ENCODE data around the gene NRCAM.

Gene NRCAM

DNA sequence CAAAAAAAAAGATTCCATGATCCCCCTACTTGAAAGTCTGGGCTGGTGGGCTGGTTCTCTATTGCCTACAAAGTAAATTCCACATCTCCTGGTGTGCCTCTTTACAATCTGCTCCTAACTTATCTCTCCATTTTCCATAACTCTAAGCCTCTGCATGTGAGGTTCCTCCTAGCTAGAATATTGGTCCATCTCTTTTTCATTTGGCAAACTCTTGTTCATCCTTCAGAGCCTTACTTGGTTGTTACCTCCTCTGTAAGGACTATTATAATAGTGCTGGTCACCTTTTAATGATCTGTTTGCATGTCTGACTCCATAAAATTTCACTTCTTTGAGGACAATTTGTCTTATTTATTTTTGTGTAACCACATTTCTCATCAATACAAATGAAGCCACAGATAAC lies 1.6 kb upstream of the NRCAM start:
- no peak for FAIRE-seq

DNA sequence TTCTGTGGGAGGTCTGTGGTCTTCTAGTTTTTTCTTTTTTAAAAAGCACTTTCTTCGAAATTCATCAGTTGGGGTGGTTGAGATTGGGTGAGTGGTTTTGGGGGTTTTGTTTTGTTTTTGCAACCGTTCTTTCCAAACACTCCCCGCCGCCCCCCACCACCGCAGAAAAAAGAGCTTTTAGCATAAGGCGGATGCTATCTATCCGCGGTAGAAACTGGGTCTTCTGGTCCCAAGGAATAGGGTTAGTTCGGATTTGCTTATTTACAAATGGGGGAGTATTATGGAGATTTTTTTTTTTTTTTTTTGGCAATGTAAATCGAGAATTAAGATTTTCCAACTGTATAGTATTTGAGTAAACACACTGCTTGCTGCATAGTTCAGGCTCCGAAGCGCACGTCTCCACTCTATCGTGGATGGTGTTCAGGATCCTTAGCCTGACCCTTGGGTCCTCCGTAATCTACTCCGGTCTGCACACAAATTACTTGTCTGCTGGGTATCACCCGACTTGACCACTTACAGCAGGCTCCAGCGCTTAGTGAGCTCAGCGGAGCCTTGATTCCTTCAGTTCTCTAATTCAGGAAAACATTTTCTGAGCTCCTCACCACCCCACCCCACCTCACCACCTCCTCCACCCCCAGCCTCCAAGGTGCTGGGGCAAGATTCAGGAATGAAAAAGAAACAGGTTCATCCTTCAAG lies 757 bp upstream of the NRCAM start:
- FAIRE-seq, result no peak

DNA sequence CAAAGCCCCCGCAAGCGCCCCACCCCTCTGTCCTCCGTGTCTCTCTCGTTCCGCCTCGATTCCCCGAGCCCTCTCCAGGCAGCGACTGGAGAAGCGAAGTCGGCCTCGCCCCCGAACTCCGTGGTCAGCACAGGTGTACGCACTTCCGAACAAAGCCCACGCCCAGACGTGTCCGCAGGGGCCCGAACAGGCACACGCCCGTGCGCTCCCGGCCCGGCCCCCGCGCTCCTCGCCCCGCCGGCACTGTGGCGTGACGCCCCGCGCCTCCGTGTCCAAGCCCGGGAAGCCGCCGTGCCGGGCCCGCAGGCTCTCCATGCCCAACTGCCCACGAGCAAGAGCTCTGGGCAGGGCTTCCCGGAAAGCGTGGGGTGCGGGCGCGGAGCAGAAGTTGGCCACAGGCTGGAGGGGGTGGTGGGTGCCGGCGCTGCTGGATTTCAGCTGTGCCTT lies 662 bp downstream of the NRCAM start:
- no peak for FAIRE-seq

DNA sequence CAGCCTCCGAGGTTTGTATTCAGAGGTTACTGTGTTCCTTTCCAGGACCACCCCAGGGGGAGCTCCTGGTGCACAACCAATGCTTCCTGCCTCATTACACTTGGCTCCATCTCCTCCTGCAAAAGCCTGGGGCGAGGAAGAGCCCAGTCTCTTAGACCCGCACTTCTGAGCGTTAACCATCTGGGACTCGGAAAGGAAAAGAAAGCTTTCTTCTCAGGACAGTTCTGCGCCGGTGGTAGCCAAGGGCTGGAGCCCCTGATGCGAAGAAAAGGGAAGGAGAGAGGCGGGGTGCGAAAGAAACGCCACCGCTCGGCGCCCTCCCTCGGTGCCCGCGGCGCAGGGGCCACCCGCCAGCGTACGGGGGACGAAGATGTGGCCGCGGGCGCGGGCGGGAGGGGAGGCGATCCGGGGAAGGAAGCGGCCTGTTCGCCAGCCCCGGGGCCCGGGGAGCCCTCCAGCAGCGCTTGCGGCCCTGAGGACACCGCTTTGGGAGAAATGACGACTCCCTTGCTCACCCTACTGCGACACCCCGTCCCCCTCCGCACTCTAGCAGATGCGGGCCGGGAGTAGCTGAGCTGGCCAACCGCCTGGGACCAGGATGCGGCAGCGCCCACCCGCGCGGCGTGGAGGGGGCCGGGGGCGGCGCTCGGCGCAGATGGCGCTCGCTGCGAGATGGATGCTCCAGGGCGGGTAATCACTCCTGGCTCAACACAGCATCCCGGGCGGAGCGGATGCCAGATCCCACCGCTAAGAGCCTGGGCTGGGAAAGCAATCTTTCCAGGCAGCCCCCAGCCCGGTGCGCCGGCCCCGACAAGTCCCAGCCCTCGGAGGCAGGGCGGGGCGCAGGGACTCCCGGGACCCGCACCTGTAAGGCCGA lies 1.3 kb downstream of the NRCAM start:
- no peak for FAIRE-seq

DNA sequence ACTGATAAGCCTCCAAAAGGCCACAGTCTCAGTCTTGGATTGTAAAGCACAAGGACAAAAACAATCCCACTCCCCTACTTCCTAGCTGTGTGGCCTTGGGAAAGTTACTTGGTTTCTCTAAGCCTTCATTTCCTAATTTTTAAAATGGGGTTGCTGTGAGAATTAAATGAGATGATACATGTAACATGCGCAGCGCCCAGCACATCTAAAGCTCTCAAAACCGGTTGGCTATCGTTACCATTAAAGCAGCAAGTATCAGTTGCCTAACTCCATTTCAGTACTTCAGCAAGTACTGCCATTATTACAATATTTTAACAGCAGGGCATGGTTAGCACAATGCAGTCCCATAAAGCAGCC lies 1.9 kb downstream of the NRCAM start:
- no peak for FAIRE-seq

DNA sequence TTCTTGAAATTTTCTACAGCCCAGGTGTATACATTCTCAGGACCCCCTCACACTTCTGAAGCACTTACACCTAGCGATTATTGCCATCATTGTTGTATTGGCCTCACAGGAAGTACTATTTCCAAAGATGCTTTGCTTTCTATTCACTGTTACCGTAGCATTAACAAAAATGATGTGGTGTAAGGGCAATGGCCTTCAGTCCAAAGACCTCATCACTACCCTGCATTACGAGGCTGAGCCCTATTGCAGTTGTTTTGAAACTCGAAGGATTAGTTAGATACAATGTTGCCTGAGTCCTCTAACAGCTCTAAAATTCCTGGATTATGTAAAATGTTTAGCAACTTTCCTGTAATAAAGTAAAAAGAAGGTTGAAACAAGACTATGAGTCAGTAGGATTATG lies 2.9 kb downstream of the NRCAM start:
- FAIRE-seq, result no peak

DNA sequence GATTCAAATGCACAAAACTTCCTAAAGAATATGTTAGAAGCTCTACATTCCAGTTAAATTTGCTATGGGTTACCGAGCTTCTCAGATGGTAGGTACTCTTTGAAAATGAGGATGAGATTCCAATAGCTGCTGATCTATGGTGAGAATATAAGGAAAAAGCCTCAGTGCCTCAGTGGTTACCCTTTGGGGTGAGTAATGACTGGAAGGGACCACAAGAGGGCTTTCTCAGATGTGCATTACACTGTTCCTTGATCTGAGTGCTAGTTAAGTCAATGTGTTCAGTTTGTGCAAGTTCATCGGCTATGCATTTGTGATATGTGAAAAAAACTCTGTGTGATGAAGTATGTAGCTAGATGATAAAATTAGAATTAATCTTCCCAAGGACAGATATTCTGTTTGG lies 3.5 kb downstream of the NRCAM start:
- peak; percentile 21 for FAIRE-seq

DNA sequence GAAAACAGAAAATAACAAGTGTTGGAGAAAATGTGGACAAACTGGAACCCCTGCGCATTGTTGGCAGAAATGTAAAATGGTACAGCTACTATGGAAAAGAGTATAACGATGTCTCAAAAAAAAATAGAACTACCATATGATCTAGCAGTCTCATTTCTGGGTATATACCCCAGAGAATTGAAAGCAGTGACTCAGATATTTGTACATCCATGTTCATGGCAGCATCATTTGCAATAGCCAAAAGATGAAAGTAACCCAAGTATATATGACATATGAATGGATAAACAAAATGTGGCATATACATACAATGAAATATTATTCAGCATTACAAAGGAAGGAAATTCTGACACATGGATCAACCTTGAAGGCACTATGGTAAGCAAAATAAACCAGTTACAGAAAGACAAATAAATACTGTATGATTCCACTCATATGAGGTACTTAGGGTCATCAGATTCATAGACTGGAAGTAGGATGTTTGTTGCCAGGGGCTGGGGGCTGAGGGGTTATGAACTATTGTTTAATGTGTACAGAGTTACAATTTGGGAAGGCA lies 4.9 kb downstream of the NRCAM start:
- no peak for FAIRE-seq

DNA sequence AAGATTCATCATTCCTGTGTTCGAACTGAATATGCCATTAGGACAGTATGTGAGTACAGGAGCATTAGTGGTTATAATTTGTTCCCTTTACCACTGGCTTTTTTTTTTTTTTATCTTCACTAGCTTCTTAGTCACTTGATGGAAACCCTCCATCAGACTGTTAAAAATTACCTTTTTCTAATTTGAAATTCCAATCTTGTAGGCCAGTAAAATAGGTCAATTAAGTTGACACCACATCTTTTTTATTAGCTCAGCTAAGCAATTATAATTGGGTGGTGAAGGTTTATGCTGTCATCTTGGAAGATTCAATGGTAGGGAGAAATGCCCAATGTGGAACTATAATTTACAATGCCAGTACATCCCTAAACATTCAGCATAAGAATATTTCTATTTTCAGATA lies 6.1 kb downstream of the NRCAM start:
- no peak for FAIRE-seq

DNA sequence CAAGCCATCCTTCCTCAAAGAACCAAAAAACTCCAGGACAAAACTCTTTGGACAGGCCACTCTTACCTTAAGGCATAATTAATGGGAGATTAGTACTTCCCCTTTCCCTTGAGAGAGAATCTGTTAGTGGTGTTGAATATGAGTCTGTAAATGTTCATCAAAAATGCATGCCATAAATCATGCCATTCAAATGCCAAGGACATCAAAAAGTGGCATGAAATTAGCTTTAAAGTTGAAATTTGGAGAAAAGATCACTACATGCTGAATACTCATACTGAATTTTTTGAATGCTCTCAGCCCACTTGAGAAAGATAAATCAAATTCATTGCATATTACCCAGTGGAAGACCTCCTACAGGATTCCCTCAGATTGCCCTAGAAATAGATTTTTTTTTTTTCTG lies 6.7 kb downstream of the NRCAM start:
- FAIRE-seq, result no peak

DNA sequence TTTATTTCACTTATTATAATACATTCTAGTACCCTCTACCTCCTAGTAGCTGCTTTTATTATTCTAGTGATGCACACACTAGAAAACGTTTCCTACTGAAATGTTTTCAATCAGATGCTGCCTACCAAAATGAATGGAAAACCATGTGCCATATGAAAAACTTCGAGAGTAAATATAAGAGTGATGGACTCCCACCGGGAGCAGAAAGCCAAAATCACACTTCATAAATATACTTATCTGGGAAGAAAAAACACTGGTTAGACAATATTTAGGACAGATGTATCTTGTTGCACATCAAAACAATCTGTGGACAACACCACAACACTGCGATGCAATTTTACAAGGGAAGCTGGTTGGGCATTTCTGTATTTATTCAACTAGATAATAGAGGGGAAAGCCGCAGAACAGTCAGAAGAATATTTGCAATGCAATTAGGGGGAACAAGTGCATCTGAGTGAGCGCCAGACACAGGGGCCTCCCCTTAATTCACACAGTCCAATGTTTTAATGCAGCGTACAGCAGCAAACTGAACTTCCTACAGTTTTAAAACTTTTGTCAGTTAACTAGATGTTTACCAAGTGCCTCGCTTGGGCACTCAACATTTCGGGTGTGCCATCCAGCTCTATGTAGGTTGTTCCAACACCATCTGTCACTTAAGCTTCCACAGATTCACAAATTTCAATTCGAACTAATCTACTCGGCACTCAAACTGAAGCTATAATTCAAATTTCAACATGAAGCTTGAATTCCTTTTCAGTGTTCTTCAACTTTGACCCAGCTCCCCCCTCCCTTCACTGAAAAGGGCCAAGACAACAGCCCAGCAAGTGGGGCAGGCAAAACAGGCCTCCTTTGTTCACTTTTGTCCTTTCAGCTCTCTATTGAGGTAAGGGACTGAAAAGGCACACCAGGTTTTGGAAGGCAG lies 7.4 kb downstream of the NRCAM start:
- FAIRE-seq, result no peak

DNA sequence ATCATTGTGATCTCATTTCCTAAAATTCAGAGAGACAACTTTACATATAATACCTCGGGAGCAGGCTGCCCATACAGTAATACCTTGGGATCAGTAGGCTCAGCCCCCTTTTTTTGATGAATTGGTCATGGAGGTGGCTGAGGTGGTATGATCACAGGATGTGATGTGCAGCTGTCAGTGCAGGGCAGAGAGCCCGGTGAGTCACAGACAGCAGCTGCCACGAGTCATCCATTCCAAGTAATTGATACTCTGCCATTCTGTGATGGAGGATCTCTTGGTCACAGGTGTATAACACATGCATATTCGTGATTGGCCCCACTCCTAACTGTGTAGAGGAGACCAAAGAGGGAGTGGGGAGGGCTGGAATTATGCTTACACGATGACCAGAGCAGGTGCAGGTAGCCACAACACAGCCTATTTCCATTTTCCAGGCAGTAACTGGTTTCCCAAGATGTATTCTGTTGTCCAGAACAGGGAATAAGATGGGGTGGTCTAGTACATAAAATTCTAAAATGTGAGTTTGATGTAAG lies 14.1 kb downstream of the NRCAM start:
- no peak for FAIRE-seq

DNA sequence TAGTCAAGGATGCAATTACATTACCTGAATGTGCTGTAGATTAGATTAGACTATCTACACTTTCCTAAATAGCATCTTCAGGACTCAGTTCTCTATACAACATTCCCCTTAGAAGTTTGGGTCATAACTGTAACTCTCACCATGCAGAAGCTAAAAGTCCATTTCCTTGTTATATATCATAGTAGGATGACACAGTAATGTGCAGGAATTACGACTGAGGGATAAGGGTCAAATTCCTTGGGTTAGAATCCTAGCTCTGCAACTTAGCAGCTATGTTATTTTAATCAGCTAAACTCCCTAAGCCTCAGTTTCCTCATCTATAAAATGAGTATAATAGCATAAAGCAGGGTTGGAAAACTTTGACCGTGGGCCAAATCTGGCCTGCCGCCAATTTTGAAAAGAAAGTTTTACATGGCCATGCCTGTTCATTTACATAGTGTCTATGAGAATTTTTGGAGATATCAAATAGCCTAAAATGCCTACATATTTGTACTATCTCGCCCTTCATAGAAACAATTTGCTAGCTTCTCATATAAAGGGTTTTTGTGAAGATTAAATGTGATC lies 14.8 kb downstream of the NRCAM start:
- FAIRE-seq, result no peak

DNA sequence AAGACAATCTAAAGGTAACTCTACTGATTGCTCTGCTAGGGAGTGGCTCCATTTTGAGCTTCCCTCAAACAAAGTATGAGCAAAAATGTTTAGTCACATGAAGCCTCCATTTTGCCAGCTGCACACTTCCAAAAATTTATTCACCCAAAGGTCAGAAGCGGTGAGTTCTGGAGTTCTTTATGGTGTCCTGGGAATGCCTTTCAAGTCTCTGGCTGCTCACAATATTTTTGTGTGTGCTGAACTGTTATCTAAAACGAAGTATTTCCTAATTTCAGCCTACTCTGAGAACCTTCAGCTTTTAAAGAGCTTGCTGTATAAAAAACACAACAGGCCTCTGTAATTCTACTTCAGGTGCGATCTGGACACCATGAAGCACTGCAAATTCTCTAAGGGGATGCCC lies 15.6 kb downstream of the NRCAM start:
- FAIRE-seq, result no peak

DNA sequence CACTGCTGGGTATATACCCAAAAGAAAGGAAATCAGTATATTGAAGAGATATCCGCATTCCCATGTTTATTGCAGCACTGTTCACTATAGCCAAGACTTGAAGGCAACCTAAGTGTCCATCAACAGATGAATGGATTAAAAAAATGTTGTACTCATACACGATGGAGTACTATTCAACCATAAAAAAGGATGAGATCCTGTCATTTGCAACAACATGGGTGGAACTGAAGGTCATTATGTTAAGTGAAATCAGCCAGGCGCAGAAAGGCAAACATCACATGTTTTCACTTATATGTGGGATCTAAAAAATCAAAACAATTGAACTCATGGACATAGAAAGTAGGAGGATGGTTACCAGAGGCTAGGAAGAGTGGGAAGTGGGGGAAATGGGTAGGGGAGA lies 19.3 kb downstream of the NRCAM start:
- FAIRE-seq, result no peak

DNA sequence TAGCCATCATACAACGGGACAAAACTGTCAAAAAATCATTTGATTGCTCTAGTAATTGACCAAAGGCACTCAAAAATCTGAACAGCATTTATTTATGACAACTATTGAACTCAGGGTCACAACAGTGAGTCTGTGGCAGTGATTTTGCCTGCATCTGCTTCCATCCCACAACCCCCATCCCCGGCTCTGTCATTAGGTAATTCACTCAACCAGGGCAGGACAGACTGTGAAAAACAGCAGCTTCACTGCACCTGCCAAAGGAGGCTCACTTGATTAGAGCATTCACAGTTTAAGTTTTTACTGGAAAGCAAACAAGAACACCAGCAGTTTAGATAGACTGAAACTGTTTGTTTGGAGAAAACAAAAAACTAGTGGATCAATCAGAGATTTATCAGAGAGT lies 22.2 kb downstream of the NRCAM start:
- no peak for FAIRE-seq

DNA sequence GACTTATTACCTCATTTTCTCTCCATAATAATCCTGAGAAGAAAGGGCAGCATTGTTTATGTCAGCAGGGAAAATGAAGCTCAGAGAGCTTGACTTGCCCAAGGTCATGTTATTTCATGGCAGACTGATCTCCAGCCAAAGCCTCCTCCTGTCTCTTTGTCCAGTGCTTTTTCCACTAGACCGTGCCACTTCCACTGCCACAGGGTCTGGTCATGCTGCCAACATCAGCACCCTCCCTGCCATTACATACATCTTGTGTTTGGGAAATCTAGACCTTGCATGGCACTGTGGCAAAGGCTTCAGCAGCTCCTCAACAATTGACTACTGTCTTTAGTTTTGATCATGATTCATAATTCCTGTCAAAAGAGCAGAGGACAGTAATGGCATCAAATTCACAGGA lies 25.1 kb downstream of the NRCAM start:
- FAIRE-seq, result no peak

DNA sequence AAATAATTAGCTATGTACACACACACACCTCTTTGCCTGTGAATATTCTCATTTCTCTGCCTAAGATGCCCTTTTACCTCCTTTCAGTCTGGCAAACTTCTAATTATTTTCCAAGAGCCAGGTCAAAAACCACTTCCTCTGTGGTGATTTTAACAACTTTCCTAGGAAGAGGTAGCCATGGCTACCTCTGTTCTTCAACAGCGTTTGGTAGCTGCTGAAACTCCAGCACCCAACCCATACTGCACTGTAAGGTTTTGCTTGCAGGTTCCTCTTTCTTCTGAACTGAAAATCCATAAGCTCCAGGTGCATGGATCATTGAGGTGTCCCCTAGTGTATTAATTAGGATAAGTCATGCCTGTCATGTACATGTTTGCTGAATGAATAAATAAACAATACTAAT lies 25.6 kb downstream of the NRCAM start:
- no peak for FAIRE-seq

DNA sequence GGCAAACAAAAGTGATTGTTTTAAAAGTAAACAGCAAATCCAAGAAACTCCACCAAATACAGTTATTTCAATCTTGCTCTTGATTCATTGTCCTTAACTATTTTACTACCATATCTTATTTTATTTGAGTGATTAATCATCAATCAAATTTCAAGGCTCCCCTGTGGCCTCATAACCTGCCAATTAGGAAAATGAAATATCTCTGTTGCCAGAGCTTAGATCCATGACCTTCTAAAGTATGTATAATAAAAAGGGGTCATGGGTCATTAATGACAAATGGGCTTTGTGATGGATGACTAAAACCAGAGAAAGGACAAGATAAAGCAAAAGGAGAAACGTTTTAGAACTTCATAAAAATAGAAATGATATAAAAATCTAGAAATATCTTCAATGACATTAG lies 28.5 kb downstream of the NRCAM start:
- no peak for FAIRE-seq

DNA sequence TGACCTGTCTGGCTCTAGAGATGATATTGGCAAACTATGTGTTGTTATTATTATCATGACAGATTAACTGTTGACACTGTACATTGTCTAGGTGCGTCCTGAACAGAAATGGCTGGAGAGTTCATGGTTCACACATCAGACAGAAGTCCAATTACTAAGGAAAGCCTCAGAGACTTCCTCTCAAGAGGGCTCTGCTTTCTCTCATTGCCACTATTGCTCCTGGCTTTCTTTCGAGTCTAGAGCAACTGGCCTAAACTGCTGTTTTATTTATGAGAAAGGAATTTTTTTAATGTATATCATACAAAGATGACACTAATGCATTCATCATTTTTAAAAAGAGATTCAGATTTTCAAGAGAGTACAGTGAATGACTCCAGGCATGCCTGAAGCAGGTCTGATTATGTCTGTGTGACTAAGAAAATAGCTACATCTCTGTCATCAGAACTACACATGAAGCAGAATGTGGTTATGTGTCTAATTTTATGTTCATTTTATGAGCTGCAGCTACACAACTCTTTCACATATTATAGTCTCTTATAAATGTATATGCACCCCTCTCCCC lies 30.4 kb downstream of the NRCAM start:
- no peak for FAIRE-seq

DNA sequence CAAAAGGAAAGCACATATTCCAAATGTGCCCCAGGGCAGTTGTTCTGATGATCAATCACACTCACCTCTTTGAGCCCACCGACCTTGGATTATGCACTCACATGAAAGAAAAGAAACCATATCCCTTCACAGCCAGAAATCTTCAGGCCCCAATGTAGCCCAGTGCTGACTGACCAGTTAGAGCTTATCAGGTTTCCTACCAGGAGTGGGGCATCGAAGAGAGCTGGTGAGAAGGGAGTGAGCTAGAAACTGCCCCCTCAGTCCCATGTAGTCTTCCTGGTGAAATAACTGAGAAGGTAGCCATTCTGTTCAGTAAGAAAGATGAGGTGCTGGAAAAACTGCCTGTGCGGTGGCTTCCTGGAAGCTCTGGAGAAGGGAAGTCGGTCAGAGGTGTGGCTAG lies 32.2 kb downstream of the NRCAM start:
- no peak for FAIRE-seq

All from A204.1 (cell line).